ENCODE results near the gene FADS3.

Gene FADS3

DNA sequence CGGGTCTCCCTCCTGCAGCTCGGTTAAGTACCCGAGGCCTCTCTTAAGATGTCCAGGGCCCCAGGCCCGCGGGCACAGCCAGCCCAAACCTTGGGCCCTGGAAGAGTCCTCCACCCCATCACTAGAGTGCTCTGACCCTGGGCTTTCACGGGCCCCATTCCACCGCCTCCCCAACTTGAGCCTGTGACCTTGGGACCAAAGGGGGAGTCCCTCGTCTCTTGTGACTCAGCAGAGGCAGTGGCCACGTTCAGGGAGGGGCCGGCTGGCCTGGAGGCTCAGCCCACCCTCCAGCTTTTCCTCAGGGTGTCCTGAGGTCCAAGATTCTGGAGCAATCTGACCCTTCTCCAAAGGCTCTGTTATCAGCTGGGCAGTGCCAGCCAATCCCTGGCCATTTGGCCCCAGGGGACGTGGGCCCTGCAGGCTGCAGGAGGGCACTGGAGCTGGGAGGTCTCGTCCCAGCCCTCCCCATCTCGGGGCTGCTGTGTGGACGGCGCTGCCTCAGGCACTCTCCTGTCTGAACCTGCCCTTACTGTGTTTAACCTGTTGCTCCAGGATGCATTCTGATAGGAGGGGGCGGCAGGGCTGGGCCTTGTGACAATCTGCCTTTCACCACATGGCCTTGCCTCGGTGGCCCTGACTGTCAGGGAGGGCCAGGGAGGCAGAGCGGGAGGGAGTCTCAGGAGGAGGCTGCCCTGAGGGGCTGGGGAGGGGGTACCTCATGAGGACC, 25.0 kb downstream of the FADS3 start:
- H3K4me3 ChIP-seq: no peak overlapping the region
- no peak overlapping the region for H3K27ac ChIP-seq

DNA sequence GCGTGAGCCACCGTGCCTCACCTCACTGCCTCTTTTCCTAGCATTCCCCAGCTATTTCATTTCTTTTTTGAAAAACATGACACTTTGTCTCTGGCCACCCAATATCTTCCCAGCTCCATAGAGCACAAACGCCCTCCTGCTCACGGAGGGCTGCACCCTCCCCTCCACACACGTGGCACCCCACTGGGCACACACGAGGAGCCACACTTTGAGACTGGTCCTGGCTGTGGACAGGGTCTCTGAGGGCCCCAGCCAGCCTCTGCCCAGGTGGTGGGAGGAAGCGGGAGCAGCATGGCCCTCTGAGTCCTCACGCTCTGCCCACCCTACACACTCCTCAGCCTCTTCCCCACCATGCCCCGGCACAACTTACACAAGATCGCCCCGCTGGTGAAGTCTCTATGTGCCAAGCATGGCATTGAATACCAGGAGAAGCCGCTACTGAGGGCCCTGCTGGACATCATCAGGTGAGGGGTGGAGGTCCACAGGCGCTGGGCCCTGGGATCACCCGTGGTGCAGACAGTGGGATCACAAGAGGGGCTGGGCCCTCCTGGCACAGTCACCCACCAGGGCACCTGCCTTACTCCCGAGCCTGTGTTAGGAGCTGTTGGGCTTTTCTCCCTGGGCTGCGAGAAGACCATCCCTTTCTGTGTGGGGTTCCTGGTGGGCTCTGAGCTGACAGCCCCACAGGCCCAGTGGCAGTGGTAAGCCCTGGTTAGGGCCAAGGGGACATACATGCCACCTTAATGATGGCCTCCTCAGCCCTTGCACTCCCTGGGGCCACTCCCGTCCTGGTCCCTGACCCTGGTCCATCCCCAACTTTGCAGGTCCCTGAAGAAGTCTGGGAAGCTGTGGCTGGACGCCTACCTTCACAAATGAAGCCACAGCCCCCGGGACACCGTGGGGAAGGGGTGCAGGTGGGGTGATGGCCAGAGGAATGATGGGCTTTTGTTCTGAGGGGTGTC, 26.2 kb downstream of the FADS3 start:
- no peak overlapping the region for H3K4me3 ChIP-seq
- H3K27ac ChIP-seq: no peak overlapping the region

DNA sequence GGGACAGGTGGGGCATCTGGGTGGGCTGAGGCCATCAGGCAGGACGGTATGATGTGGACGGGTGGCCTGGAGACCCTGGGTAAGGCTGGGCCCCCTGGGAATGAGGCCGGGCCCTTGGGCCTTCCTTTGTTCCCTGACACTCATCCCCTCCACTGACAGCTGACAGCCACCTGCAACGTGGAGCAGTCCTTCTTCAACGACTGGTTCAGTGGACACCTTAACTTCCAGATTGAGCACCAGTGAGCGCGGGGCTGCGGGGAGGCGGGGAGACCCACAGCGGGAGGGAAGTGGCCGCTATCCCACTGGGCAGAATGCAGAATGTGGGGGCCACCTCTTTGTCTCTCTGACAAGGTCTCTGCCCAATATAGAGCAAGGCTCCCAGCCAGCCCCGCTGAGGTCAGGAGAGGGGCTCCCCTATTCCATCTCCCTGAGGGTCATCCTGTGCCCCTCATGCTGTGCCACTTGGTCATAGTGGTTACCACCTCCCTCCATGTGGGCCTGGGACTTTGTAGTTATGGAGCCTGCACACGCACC, 27.7 kb downstream of the FADS3 start:
- Histone ChIP-seq H3K4me3 (no peak overlapping the region), H3K27ac (no peak overlapping the region)

- H3K4me3 ChIP-seq: no peak overlapping the region
- no peak overlapping the region for H3K27ac ChIP-seq
Observed at GRCh38 chr11:61862714-61863547, 28.4 kb downstream of the FADS3 start.

GRCh38 chr11:61861634-61862033, 29.7 kb downstream of the FADS3 start:
- Histone ChIP-seq H3K27ac (no peak overlapping the region), H3K4me3 (no peak overlapping the region)

DNA sequence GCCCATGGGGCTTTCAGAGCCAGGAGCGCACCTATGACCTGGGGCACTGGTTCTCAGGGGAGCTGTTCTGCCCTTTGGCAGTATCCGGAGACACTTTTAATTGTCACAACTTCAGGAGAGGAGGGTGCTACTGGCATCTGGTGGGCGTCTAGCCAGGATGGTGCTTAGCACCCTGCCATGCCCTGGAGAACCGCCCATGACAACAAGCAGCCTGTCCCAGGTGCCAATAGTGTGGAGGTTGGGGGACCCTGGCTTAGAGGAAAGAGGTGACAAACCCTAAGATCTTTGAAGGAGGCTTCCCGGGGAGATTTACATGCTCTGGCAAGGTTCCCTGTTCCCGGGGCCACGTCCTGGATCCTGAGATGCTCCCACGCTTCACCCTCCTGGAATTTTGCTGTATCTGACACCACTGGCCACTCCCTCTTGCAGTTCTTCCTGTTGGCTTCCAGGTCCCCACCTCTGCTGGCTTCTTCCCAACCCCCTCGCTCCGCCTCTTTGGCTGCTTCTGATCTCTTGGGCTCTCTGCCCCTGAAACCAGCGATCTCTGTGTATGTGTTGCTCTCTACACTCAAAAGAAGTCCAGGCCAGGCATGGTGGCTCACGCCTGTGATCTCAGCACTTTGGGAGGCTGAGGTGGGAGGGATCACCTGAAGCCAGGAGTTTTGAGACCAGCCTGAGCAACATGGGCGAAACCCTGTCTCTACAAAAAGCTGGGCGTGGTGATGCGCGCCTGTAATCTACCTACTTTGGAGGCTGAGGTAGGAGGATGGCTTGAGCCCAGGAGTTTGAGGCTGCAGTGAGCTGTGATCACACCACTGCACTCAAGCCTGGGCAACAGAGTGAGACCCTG, 31.1 kb downstream of the FADS3 start:
- Histone ChIP-seq H3K27ac (no peak overlapping the region), H3K4me3 (no peak overlapping the region)

GRCh38 chr11:61855939-61856680, 35.2 kb downstream of the FADS3 start:
- H3K27ac ChIP-seq: no peak overlapping the region
- no peak overlapping the region for H3K4me3 ChIP-seq

DNA sequence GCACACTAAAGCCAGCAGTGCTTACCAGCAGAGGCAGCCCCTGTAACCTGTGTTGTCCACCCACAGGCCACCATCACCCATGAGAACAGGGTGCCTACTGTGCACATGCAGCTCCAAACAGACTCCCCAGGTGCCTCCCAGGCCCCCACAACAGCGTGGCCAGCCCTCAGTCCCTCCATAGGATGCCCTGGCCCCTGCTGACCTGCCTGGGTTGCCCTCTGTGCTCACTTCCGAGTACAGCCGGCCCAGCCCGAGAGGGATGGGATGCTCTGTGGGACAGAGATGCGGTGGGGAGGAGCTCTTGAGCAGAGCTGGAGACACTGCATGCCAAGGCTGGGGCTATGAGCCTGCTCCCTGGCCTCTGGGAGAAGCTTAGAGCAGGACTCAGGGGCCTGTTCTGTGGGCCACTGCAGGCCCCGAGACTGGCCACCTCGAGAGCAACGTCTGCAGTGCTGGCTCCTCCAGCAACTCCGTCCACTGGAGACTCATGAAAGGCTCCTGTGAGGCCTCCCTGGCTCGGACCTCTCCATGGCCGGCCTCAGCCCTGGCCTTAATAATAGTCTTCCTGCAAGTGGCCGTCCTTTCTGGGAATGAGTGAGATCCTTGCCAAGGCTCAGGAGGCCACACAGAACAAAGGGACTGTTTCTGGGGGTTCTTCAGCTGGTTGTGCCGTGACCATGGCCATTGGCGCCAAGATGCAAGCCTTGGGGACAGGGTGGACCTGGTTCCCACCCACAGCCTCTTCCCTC, 36.2 kb downstream of the FADS3 start:
- H3K27ac ChIP-seq: no peak overlapping the region
- H3K4me3 ChIP-seq: no peak overlapping the region

GRCh38 chr11:61854206-61854895, 37.0 kb downstream of the FADS3 start:
- H3K4me3 ChIP-seq: no peak overlapping the region
- H3K27ac ChIP-seq: no peak overlapping the region

DNA sequence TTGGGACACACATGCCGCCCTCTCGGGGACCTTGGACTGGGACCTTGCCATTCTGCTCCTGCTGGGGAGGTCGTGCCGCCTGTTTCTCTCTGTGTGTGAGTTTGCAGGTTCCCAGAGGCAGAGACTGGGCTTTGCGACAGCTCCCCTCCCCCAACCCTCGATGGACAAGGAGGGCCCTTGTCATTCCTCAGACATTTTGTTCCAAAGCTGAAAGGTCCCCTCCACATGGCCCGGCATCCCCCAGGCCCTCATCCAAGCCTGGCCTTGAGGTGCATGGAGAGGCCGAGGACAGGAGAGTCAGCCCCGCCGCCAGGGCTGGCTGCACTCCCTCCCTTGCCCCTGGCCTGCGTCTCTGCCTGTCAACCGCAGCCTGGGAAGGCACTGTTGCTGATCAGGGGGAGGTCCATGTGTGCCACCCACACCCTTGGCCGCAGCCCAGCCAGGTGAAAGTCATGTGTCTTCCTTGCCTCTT, 37.6 kb downstream of the FADS3 start:
- Histone ChIP-seq H3K27ac (no peak overlapping the region), H3K4me3 (no peak overlapping the region)

DNA sequence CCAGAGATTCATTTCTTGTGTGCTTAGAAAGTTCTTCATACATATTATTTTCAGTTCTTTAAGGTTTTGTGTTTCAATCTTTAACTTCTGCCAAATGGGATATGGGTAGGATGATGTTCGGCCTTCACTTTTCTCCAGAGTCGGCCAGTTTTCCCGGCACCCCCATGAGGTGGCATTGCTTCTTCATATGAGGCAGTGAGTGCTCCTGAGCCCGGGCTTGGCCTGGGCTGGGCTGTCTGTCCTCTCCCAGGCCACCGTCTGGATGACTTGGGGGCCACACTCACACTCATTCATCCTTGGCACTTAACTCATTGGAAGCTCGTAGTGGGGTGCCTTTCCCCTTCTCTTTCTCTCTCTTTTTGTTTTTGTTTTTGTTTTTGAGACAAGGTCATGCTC, 39.4 kb downstream of the FADS3 start:
- Histone ChIP-seq H3K27ac (no peak overlapping the region), H3K4me3 (no peak overlapping the region)

DNA sequence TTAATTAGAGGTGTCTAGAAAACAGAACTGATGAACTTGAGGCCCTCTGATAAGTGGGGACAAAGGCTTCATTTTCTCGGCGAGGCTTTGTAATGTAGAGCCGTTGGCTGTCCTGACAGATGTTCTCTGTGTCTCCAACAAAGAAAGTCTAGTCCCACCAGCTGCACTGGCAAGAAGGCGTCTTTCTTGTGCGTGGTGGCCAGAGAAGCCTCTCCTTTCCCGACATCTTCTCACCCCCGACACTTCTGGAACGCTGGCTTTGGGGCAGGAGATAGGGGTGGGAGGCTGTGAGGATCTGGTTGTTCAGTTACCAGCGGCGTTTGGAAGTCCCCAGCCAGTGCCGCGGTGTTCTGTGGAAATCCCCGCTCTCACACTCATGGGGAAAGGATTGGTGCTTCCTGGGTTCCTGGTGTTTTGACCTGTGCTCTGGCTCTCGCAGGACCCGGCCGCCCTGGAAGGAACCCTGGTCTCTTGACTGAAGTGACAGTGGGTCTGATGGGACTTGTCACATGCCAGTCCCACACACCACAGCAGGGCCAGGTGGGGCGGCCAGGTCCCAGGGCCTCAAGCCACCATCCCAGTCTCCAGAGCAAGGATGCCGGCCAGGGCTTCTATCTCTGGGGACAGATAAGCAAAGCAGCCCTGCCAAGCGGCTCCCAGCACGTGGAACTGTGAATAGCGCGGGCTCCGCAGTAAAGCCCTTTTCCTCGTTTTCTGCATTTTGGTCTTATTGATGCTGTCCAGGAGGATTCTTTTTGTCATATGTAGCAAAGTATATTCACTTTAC, 40.0 kb downstream of the FADS3 start:
- Histone ChIP-seq H3K27ac (no peak overlapping the region), H3K4me3 (no peak overlapping the region)

GRCh38 chr11:61850687-61851086, 40.7 kb downstream of the FADS3 start:
- no peak overlapping the region for H3K4me3 ChIP-seq
- H3K27ac ChIP-seq: no peak overlapping the region

GRCh38 chr11:61848631-61849030, 42.7 kb downstream of the FADS3 start:
- Histone ChIP-seq H3K27ac (no peak overlapping the region), H3K4me3 (no peak overlapping the region)

- H3K27ac ChIP-seq: no peak overlapping the region
- H3K4me3 ChIP-seq: no peak overlapping the region
Observed at GRCh38 chr11:61847914-61848581, 43.3 kb downstream of the FADS3 start.

All from skin epidermis (tissue), 12 donors.